Keratinocyte (primary cell): ENCODE data around the gene COMMD4. TPM values are rescaled to one million over a fixed set of nuclear protein-coding genes. Genes with fewer than 3 reads are reported as not detected.

ENCODE experiments used
- DNase-seq: peaks from one replicate; pipeline ENCODE4 v3.0.0-alpha.2; 2011; ENCODE audit warnings: low read depth, missing footprints, low spot score
- FAIRE-seq: peaks from 2 replicates; lab custom pipeline; 2011; peaks lifted over from hg19 to GRCh38; lab: Jason Lieb, UNC
- H2AFZ ChIP-seq: 2 replicates; pipeline ENCODE4 v1.6.0; 2012; ENCODE audit warnings: low read length, control low read depth, inconsistent platforms; ENCODE audit not compliant: control insufficient read depth
- H3K27ac ChIP-seq: 2 replicates; pipeline ENCODE4 v1.5.1; 2011; ENCODE audit warnings: low read length; ENCODE audit not compliant: control insufficient read depth, insufficient read depth
- H3K27me3 ChIP-seq: 3 replicates; pipeline ENCODE4 v1.6.0; 2011; ENCODE audit warnings: low read length; ENCODE audit not compliant: control insufficient read depth, insufficient read depth; ENCODE audit errors: extremely low read depth
- H3K36me3 ChIP-seq, 2 experiments: 2 replicates in 1 of 2; 3 replicates in 1 of 2; pipeline ENCODE4 v1.5.1; 2011; ENCODE audit warnings: low read length in 2 of 2, mild to moderate bottlenecking in 1 of 2; ENCODE audit not compliant: control insufficient read depth in 2 of 2, insufficient read depth in 2 of 2; ENCODE audit errors: extremely low read depth in 1 of 2
- H3K4me1 ChIP-seq: 3 replicates; pipeline ENCODE4 v1.5.1; 2011; ENCODE audit warnings: low read length; ENCODE audit not compliant: control insufficient read depth, insufficient read depth; ENCODE audit errors: extremely low read depth
- H3K4me2 ChIP-seq: 3 replicates; pipeline ENCODE4 v1.6.0; 2011; ENCODE audit warnings: low read depth, low read length; ENCODE audit not compliant: control insufficient read depth, insufficient read depth; ENCODE audit errors: extremely low read depth
- H3K4me3 ChIP-seq, 3 experiments: fragments of 200-600 bp in 1 of 3; sonication (generic) in 1 of 3; 2 replicates in 2 of 3; 3 replicates in 1 of 3; pipeline ENCODE4 v1.5.1; 2011 to 2016; ENCODE audit warnings: low read length in 3 of 3, mild to moderate bottlenecking in 3 of 3, control low read depth in 2 of 3, inconsistent platforms in 1 of 3, low read depth in 1 of 3, mixed read lengths in 1 of 3, mixed run types in 1 of 3, moderate library complexity in 1 of 3; ENCODE audit not compliant: control insufficient read depth in 2 of 3, insufficient read depth in 2 of 3; ENCODE audit errors: extremely low read depth in 1 of 3
- H3K79me2 ChIP-seq: 2 replicates; pipeline ENCODE4 v1.6.0; 2012; ENCODE audit warnings: low read length; ENCODE audit not compliant: control insufficient read depth, insufficient read depth
- H3K9ac ChIP-seq: 3 replicates; pipeline ENCODE4 v1.6.0; 2011; ENCODE audit warnings: low read length; ENCODE audit not compliant: control insufficient read depth, insufficient read depth; ENCODE audit errors: extremely low read depth
- H3K9me1 ChIP-seq: 3 replicates; pipeline ENCODE4 v1.6.0; 2011; ENCODE audit warnings: low read length; ENCODE audit not compliant: control insufficient read depth, insufficient read depth; ENCODE audit errors: extremely low read depth
- H3K9me3 ChIP-seq: 2 replicates; pipeline ENCODE4 v1.5.1; 2012; ENCODE audit warnings: low read depth, low read length; ENCODE audit not compliant: control insufficient read depth
- H4K20me1 ChIP-seq: 3 replicates; pipeline ENCODE4 v1.6.0; 2011; ENCODE audit warnings: low read length; ENCODE audit not compliant: control insufficient read depth, insufficient read depth; ENCODE audit errors: extremely low read depth
- CTCF ChIP-seq, 3 experiments: IDR thresholded peaks in 1 of 3; conservative IDR thresholded peaks in 1 of 3; optimal IDR thresholded peaks in 1 of 3; 2 replicates in 2 of 3; 3 replicates in 1 of 3; pipeline versions ENCODE3 to v1.5.1; 2011; ENCODE audit warnings: low read length in 3 of 3, mild to moderate bottlenecking in 3 of 3, moderate library complexity in 2 of 3, control low read depth in 1 of 3, inconsistent platforms in 1 of 3; ENCODE audit not compliant: insufficient read depth in 2 of 3; ENCODE audit errors: extremely low read depth in 1 of 3
- EZH2 ChIP-seq: IDR thresholded peaks from one replicate; pipeline ENCODE4 v1.6.1; 2012; ENCODE audit warnings: inconsistent platforms, mild to moderate bottlenecking, low read length, moderate library complexity
- dilution Hi-C: fragments of 300-500 bp; cut with MboI; formaldehyde crosslinking; loops from one replicate; pipeline ENCODE4 v1.7.0; 2020; ENCODE audit warnings: low sequenced_read_pairs; ENCODE audit not compliant: extremely low pct_ligation_motif_present
- polyA plus RNA-seq, 5 experiments: library from polyadenylated mRNA; depleted of rRNA in 3 of 5; stranded (reverse) in 3 of 5; stranded (forward) in 1 of 5; unstranded in 1 of 5; fragments of >200 nt; gene quantifications; 1 replicate in 1 of 5; 2 replicates in 3 of 5; 3 replicates in 1 of 5; pipeline versions ENCODE4 v1.2.1 to v1.2.3, GENCODE V29; 2011 to 2012; ENCODE audit warnings: missing spikeins in 2 of 5, low read depth in 1 of 5, low replicate concordance in 1 of 5

The COMMD4 gene
- polyA plus RNA-seq, 1 donor (not counting 4 experiments of a cell fraction or from before 2014, with no cell fraction given) = 48.2 TPM

GRCh38 chr15:75367406-75367912 lies 31.6 kb downstream of the COMMD4 start:
- H2AFZ ChIP-seq = no peak overlapping the region
- peak overlapping the region; percentile 92 for H3K9ac ChIP-seq
- peaks cover 30% of the 10 kb centered on the region for H3K4me1 ChIP-seq
- DNase-seq (no peak), FAIRE-seq (no peak)
- H3K4me2 ChIP-seq = peak overlapping the region; percentile 58
- H3K9me3 ChIP-seq = no peaks in the 10 kb centered on the region
- no peaks in the 10 kb centered on the region for H3K9me1 ChIP-seq
- TF ChIP-seq EZH2 (no peak), CTCF (optimal IDR thresholded peaks at IDR 0.05 in 1 of 3, IDR thresholded peaks at IDR 0.05 in 1 of 3, conservative IDR thresholded peaks at IDR 0.05 in 1 of 3; ENCODE audit: extremely low read depth in 1 of 3, insufficient read depth in 2 of 3, low read length in 3 of 3) (no peak)
- peaks cover 21 to 39% of the 10 kb centered on the region in 2 experiments for H3K36me3 ChIP-seq
- no peaks in the 10 kb centered on the region for H4K20me1 ChIP-seq
- H3K79me2 ChIP-seq = peaks cover 12% of the 10 kb centered on the region
- dilution Hi-C loops = no loop called here
- peak overlapping the region; percentile 74 to 84 (median 79) for H3K4me3 ChIP-seq
- H3K27me3 ChIP-seq = no peaks in the 10 kb centered on the region
- peak overlapping the region; percentile 72 for H3K27ac ChIP-seq

- TF ChIP-seq CTCF (optimal IDR thresholded peaks at IDR 0.05 in 1 of 3, IDR thresholded peaks at IDR 0.05 in 1 of 3, conservative IDR thresholded peaks at IDR 0.05 in 1 of 3; ENCODE audit: extremely low read depth in 1 of 3, insufficient read depth in 2 of 3, low read length in 3 of 3) (peak; percentile 75 to 94 (median 84)), EZH2 (no peak)
- H3K9ac ChIP-seq = peak within 1 kb of the TSS; percentile 92
- peak within 1 kb of the TSS; percentile 74 to 84 (median 79) for H3K4me3 ChIP-seq
- peak within 1 kb of the TSS; percentile 94 for H3K4me2 ChIP-seq
- H3K4me1 ChIP-seq = peaks cover 33% of the 10 kb centered on the region
- no peaks in the 10 kb centered on the region for H4K20me1 ChIP-seq
- FAIRE-seq = peak; percentile 92
- no peaks in the 10 kb centered on the region for H3K9me3 ChIP-seq
- H3K9me1 ChIP-seq = no peaks in the 10 kb centered on the region
- dilution Hi-C loops = no loop called here
- peaks cover 12% of the 10 kb centered on the region for H3K79me2 ChIP-seq
- peak within 1 kb of the TSS; percentile 72 for H3K27ac ChIP-seq
- H3K36me3 ChIP-seq = peaks cover 18 to 39% of the 10 kb centered on the region in 2 experiments
- no peaks in the 10 kb centered on the region for H3K27me3 ChIP-seq
- peak; percentile 94 for DNase-seq
- peak within 1 kb of the TSS; percentile 69 for H2AFZ ChIP-seq
Observed at GRCh38 chr15:75367913-75368688, 32.2 kb downstream of the COMMD4 start, which contains the start of gene MAN2C1. MAN2C1 (minus strand) TSS chr15:75368607; CDS start chr15:75368583, 24 bp downstream.
